Common myeloid progenitor, CD34-positive (primary cell): ENCODE measurements around the gene CCDC80.

ENCODE experiments used
- CTCF ChIA-PET: fragments of 350-600 bp; sonication (Branson Sonifier 250); formaldehyde crosslinking; loops from one replicate; lab custom pipeline; 2021; ENCODE audit warnings: antibody characterized with exemption; lab: Charles Lee
- POLR2A ChIA-PET: fragments of 350-600 bp; sonication (Branson Sonifier 250); formaldehyde crosslinking; loops from one replicate; lab custom pipeline; 2021; ENCODE audit warnings: antibody characterized with exemption; lab: Charles Lee
- DNase-seq, 3 donors: peaks; one replicate each; pipeline versions ENCODE4 v3.0.0 to v3.0.0-alpha.2; 2013
- H3K27ac ChIP-seq, 2 experiments: 1 replicate in 1 of 2; 2 replicates in 1 of 2; pipeline ENCODE4 v1.7.0; 2013; ENCODE audit warnings: inconsistent platforms in 2 of 2, low read length in 2 of 2, mild to moderate bottlenecking in 2 of 2, low read depth in 1 of 2, moderate library complexity in 1 of 2; ENCODE audit not compliant: severe bottlenecking in 2 of 2, insufficient read depth in 1 of 2, poor library complexity in 1 of 2
- H3K27me3 ChIP-seq, 5 experiments: replicated peaks in 2 of 5; 1 replicate in 3 of 5; 2 replicates in 2 of 5; pipeline versions ENCODE4 v1.6.1 to v1.7.0; 2013; ENCODE audit warnings: low read length in 4 of 5, mild to moderate bottlenecking in 2 of 5, moderate library complexity in 2 of 5, inconsistent platforms in 1 of 5; ENCODE audit not compliant: insufficient read depth in 5 of 5, control insufficient read depth in 4 of 5
- H3K36me3 ChIP-seq, 4 experiments: 1 replicate in 2 of 4; 2 replicates in 2 of 4; pipeline versions ENCODE4 v1.6.1 to v1.7.0; 2013; ENCODE audit warnings: low read length in 3 of 4, control low read depth in 1 of 4, mild to moderate bottlenecking in 1 of 4; ENCODE audit not compliant: control insufficient read depth in 4 of 4, insufficient read depth in 4 of 4
- H3K4me1 ChIP-seq, 4 experiments: 1 replicate in 3 of 4; 2 replicates in 1 of 4; pipeline versions ENCODE4 v1.6.1 to v1.7.1; 2013; ENCODE audit warnings: low read length in 3 of 4, mild to moderate bottlenecking in 3 of 4, control low read depth in 1 of 4, inconsistent platforms in 1 of 4, moderate library complexity in 1 of 4; ENCODE audit not compliant: control insufficient read depth in 4 of 4, insufficient read depth in 4 of 4; ENCODE audit errors: control extremely low read depth in 1 of 4
- H3K4me3 ChIP-seq, 7 experiments: 1 replicate in 4 of 7; 2 replicates in 3 of 7; pipeline versions ENCODE4 v1.5.1 to v1.7.0; 2013; ENCODE audit warnings: mild to moderate bottlenecking in 7 of 7, low read length in 6 of 7, moderate library complexity in 6 of 7, inconsistent platforms in 2 of 7, low read depth in 2 of 7, control low read depth in 1 of 7; ENCODE audit not compliant: insufficient read depth in 4 of 7, control insufficient read depth in 1 of 7; ENCODE audit errors: extremely low read depth in 1 of 7
- H3K9me3 ChIP-seq, 5 experiments: 1 replicate in 4 of 5; 2 replicates in 1 of 5; pipeline versions ENCODE4 v1.6.1 to v1.7.1; 2013; ENCODE audit warnings: low read length in 4 of 5, mild to moderate bottlenecking in 2 of 5, inconsistent platforms in 1 of 5, low read depth in 1 of 5, moderate library complexity in 1 of 5; ENCODE audit not compliant: control insufficient read depth in 4 of 5, insufficient read depth in 2 of 5; ENCODE audit errors: control extremely low read depth in 1 of 5
- WGBS: methylation state at CpG from one replicate; pipeline ENCODE4 v1.1.5; 2013; ENCODE audit not compliant: insufficient coverage; 5-methylcytosine and 5-hydroxymethylcytosine counted together

CCDC80 gene

GRCh38 chr3:112675943-112676535, 35.1 kb upstream of the CCDC80 start:
- POLR2A ChIA-PET = no interaction called here
- H3K27me3 ChIP-seq = peaks cover 0 to 5% (median 0%) of the 10 kb centered on the region in 5 experiments
- H3K4me3 ChIP-seq = peak overlapping the region in 2 of 7 experiments; percentile 23 to 41
- no peaks in the 10 kb centered on the region for H3K36me3 ChIP-seq
- WGBS = no CpG with 5 or more reads among the region's 4 CpGs
- CTCF ChIA-PET = no interaction called here
- H3K9me3 ChIP-seq = no peaks in the 10 kb centered on the region
- H3K27ac ChIP-seq = no peak overlapping the region
- peak in 1 of 3 donors; percentile 10 for DNase-seq
- H3K4me1 ChIP-seq = peaks cover 5 to 42% (median 14%) of the 10 kb centered on the region in 4 experiments

- WGBS = 93% methylated on average over 6 of the region's 6 CpGs
- no peak overlapping the region for H3K27ac ChIP-seq
Measured at GRCh38 chr3:112675349-112675748, 34.4 kb upstream of the CCDC80 start.

DNA sequence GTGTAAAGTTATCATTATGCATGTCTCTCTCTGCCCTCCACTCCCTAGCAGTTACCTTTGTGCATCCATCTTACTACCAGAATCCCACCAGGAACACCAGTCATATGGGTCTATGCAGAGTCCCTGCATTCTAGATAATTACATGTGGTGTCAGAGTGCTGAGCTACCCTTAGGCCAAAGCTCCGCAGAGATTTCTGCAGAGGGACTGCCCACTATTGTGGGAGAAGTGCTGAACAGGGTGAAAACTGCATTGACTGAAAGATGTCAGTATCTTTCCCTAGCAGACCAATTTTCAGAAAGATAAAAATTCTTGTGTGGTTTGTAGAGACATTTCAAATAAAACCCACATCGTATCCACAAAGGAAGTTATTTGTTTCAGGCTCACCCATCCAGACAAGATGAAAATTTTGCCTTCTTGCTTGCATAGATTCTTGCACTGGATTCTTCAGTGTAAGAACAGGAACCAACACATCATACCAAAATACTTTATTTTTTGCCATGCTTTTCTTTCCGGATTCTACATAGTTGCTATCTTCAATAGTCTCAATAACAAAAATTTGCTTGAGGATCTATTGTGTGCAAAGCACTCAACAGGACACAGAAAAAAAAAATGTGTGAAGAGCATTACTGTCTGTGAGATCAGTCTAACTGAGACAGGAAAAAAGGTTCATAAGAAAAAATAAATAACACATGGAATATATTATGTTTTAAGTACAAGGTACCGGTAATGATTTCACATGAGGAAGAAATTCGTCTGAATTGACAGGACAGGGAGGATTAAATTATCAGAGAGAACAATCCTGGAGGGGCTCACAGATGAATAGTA, 32.0 kb upstream of the CCDC80 start:
- WGBS = no CpG with 5 or more reads among the region's 5 CpGs
- peaks cover 5 to 34% (median 14%) of the 10 kb centered on the region in 4 experiments for H3K4me1 ChIP-seq
- H3K9me3 ChIP-seq = no peaks in the 10 kb centered on the region
- H3K4me3 ChIP-seq = no peak overlapping the region
- ChIA-PET POLR2A (no interaction called here), CTCF (interaction anchor here (1.6 kb wide), 1 partner anchor 30 kb away, joined by 3 read pairs; no protein-coding TSS in a partner anchor)
- H3K27me3 ChIP-seq = peaks cover 0 to 7% (median 0%) of the 10 kb centered on the region in 5 experiments
- no peak overlapping the region for H3K27ac ChIP-seq
- DNase-seq = peak in 2 of 3 donors; percentile 39
- H3K36me3 ChIP-seq = no peaks in the 10 kb centered on the region

More at GRCh38 chr3:112675349-112675748, 34.4 kb upstream of the CCDC80 start:
- Histone ChIP-seq H3K9me3 (no peaks in the 10 kb centered on the region), H3K27me3 (peaks cover 0 to 5% (median 0%) of the 10 kb centered on the region in 5 experiments), H3K4me1 (peaks cover 5 to 42% (median 14%) of the 10 kb centered on the region in 4 experiments), H3K36me3 (no peaks in the 10 kb centered on the region), H3K4me3 (no peak overlapping the region)
- CTCF ChIA-PET = no interaction called here
- DNase-seq = no peak
- POLR2A ChIA-PET = interaction anchor here (0.6 kb wide), 1 partner anchor 321 kb away, joined by 4 read pairs; no protein-coding TSS in a partner anchor

DNA sequence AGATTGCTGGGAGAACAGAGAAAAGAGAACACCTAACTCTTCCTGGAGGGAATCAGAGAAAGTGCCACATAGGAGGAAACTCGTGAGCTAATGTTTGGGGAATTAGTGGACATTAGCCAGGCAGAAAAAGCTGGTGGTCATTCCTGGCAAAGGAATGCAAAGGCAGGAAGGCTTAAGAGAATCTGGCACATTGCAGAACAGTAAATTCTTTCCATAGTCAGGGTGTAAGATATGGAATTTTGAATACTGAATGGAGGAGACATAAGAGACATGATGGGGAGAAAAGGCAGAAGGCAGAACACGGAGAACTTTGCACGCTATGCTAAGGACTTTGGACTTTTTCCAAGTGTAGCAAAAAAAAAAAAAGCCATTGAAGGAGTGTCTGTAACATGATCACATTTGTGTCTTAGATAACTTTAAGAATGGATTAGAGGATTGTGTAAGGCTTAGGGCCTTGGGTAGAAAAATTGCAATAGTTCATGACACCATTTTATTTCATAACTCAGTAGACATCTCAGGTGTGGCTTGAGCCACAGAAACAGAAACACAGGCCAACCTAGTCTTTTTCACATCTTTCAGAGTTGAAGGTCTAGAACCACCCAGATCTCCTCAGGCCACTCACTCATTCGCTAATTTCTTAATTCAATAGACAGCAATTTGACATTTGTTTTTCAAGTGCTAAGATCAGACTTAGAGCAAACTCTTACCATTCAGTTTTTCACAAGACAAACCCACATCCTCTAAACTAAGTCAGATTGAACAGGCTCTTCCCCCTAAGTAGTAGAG, 31.2 kb upstream of the CCDC80 start:
- H3K4me1 ChIP-seq = peaks cover 5 to 29% (median 13%) of the 10 kb centered on the region in 4 experiments
- 100% methylated on average over 3 of the region's 4 CpGs for WGBS
- peak in 2 of 3 donors; percentile 17 to 22 for DNase-seq
- ChIA-PET POLR2A (no interaction called here), CTCF (no interaction called here)
- H3K27ac ChIP-seq = no peak overlapping the region
- H3K36me3 ChIP-seq = no peaks in the 10 kb centered on the region
- peaks cover 0 to 7% (median 0%) of the 10 kb centered on the region in 5 experiments for H3K27me3 ChIP-seq
- no peaks in the 10 kb centered on the region for H3K9me3 ChIP-seq
- no peak overlapping the region for H3K4me3 ChIP-seq

- DNase-seq = no peak
- Histone ChIP-seq H3K27ac (no peak overlapping the region), H3K36me3 (no peaks in the 10 kb centered on the region), H3K27me3 (peaks cover 0 to 7% (median 0%) of the 10 kb centered on the region in 5 experiments), H3K4me3 (no peak overlapping the region), H3K4me1 (peaks cover 3 to 16% (median 6%) of the 10 kb centered on the region in 4 experiments), H3K9me3 (no peaks in the 10 kb centered on the region)
- POLR2A ChIA-PET = no interaction called here
- CTCF ChIA-PET = no interaction called here
- 95% methylated on average over 4 of the region's 7 CpGs for WGBS
Measured at GRCh38 chr3:112670824-112671223, 29.9 kb upstream of the CCDC80 start.

DNA sequence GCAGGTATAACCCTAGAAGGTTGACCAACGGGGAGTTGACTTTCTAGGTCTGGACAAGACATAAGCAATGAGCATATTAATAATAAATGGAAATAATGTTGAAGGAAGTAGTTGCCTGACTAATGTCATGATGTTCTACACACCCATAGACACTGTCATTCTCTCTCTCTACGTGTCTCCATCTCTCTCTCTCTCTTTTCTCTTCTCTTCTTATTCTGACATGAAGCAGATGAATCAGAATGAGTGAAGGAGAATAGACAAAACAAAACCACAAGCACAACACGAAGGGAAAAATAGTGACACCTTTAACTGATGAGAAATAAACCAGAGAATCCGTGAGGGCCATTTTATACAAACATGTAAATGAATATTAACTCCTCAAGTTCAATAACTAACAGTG, 26.7 kb upstream of the CCDC80 start:
- WGBS = no CpG with 5 or more reads among the region's 4 CpGs
- ChIA-PET CTCF (no interaction called here), POLR2A (no interaction called here)
- DNase-seq = no peak
- peaks cover 0 to 8% (median 2%) of the 10 kb centered on the region in 4 experiments for H3K4me1 ChIP-seq
- H3K4me3 ChIP-seq = no peak overlapping the region
- H3K36me3 ChIP-seq = no peaks in the 10 kb centered on the region
- no peaks in the 10 kb centered on the region for H3K9me3 ChIP-seq
- peaks cover 0 to 2% (median 0%) of the 10 kb centered on the region in 5 experiments for H3K27me3 ChIP-seq
- H3K27ac ChIP-seq = no peak overlapping the region
